IPS DF 6.9 (cell line): ENCODE results near the gene FAM219B.
"Not testable (repeated sequence)": the region's sequence is repeated elsewhere in the genome, so short reads cannot be mapped to it uniquely, and the experiment has no call there.

ENCODE experiments used
- DNase-seq: peaks from one replicate; pipeline ENCODE4 v3.0.0-alpha.2; 2013; ENCODE audit warnings: low read depth, low spot score
- H3K27ac ChIP-seq: one replicate; pipeline ENCODE4 v1.5.1; 2013; ENCODE audit warnings: low read length, control low read depth
- H3K27me3 ChIP-seq: 2 replicates; pipeline ENCODE4 v1.6.1; 2013; ENCODE audit warnings: mild to moderate bottlenecking, low read length; ENCODE audit not compliant: control insufficient read depth, insufficient read depth
- H3K36me3 ChIP-seq: 2 replicates; pipeline ENCODE4 v1.6.1; 2013; ENCODE audit warnings: low read length; ENCODE audit not compliant: control insufficient read depth, insufficient read depth
- H3K4me1 ChIP-seq: 2 replicates; pipeline ENCODE4 v1.6.1; 2013; ENCODE audit warnings: low read length; ENCODE audit not compliant: control insufficient read depth, insufficient read depth
- H3K4me3 ChIP-seq: 2 replicates; pipeline ENCODE4 v1.5.1; 2013; ENCODE audit warnings: mild to moderate bottlenecking, low read length
- H3K9me3 ChIP-seq: 2 replicates; pipeline ENCODE4 v1.6.1; 2013; ENCODE audit warnings: low read length, inconsistent platforms; ENCODE audit not compliant: control insufficient read depth, insufficient read depth
- WGBS: extraction: QIAGEN DNeasy Blood & Tissue Kit; methylation state at CpG from one replicate; pipeline ENCODE4 v1.1.7; 2013; ENCODE audit warnings: mixed read lengths, missing lambda C conversion rate; ENCODE audit not compliant: insufficient read length, insufficient coverage; 5-methylcytosine and 5-hydroxymethylcytosine counted together

The FAM219B gene

GRCh38 chr15:74933573-74933972, 26.9 kb upstream of the FAM219B start:
- no peaks in the 10 kb centered on the region for H3K9me3 ChIP-seq
- H3K27ac ChIP-seq: no peak overlapping the region
- H3K4me3 ChIP-seq: no peak overlapping the region
- H3K36me3 ChIP-seq: peaks cover 10% of the 10 kb centered on the region; the same call in 1 of the 2 replicates
- no peak for DNase-seq
- H3K4me1 ChIP-seq: no peaks in the 10 kb centered on the region
- no peaks in the 10 kb centered on the region for H3K27me3 ChIP-seq
- WGBS: no CpG with 5 or more reads among the region's 2 CpGs

- DNase-seq: no peak
- Histone ChIP-seq H3K9me3 (no peaks in the 10 kb centered on the region), H3K27me3 (no peaks in the 10 kb centered on the region), H3K27ac (no peak overlapping the region), H3K36me3 (peaks cover 14% of the 10 kb centered on the region), H3K4me1 (no peaks in the 10 kb centered on the region), H3K4me3 (no peak overlapping the region)
- WGBS: no CpG with 5 or more reads among the region's 5 CpGs
These were observed 22.1 kb upstream of the FAM219B start for GRCh38 chr15:74928771-74929198.

- H3K27ac ChIP-seq: no peak overlapping the region
- WGBS: no CpG with 5 or more reads among the region's 3 CpGs
- H3K36me3 ChIP-seq: peaks cover 12% of the 10 kb centered on the region
- DNase-seq: no peak
- H3K27me3 ChIP-seq: no peaks in the 10 kb centered on the region
- H3K4me1 ChIP-seq: no peaks in the 10 kb centered on the region
- no peak overlapping the region for H3K4me3 ChIP-seq
- no peaks in the 10 kb centered on the region for H3K9me3 ChIP-seq
These were observed 17.9 kb upstream of the FAM219B start for GRCh38 chr15:74924525-74924924.

GRCh38 chr15:74920456-74920855, 13.8 kb upstream of the FAM219B start:
- H3K27ac ChIP-seq: no peak overlapping the region
- WGBS: no CpG with 5 or more reads among the region's 8 CpGs
- H3K9me3 ChIP-seq: no peaks in the 10 kb centered on the region
- DNase-seq: no peak
- H3K4me3 ChIP-seq: no peak overlapping the region
- H3K27me3 ChIP-seq: no peaks in the 10 kb centered on the region
- H3K36me3 ChIP-seq: peaks cover 8% of the 10 kb centered on the region; the same call in 1 of the 2 replicates
- no peaks in the 10 kb centered on the region for H3K4me1 ChIP-seq

GRCh38 chr15:74917676-74918075, 11.0 kb upstream of the FAM219B start:
- H3K27me3 ChIP-seq: no peaks in the 10 kb centered on the region
- H3K36me3 ChIP-seq: peaks cover 8% of the 10 kb centered on the region; the same call in 1 of the 2 replicates
- H3K4me1 ChIP-seq: no peaks in the 10 kb centered on the region
- DNase-seq: no peak
- no peaks in the 10 kb centered on the region for H3K9me3 ChIP-seq
- WGBS: no CpG with 5 or more reads among the region's 6 CpGs
- H3K27ac ChIP-seq: no peak overlapping the region
- no peak overlapping the region for H3K4me3 ChIP-seq

- not testable (repeated sequence) for H3K9me3 ChIP-seq, H3K27me3 ChIP-seq, H3K27ac ChIP-seq, H3K36me3 ChIP-seq, H3K4me1 ChIP-seq, DNase-seq, H3K4me3 ChIP-seq
- WGBS: no CpG with 5 or more reads among the region's 8 CpGs
These were observed 7.1 kb upstream of the FAM219B start for GRCh38 chr15:74913799-74914198.

- Histone ChIP-seq H3K4me3 (no peak overlapping the region), H3K27ac (no peak overlapping the region), H3K4me1 (no peaks in the 10 kb centered on the region), H3K9me3 (no peaks in the 10 kb centered on the region), H3K36me3 (peaks cover 3% of the 10 kb centered on the region; the same call in 1 of the 2 replicates), H3K27me3 (no peaks in the 10 kb centered on the region)
- no peak for DNase-seq
- no CpG with 5 or more reads among the region's 9 CpGs for WGBS
These were observed 6.4 kb upstream of the FAM219B start for GRCh38 chr15:74913041-74913440.

- Histone ChIP-seq H3K4me1 (no peaks in the 10 kb centered on the region), H3K4me3 (no peak overlapping the region), H3K36me3 (peaks cover 9% of the 10 kb centered on the region; the same call in 1 of the 2 replicates), H3K27me3 (no peaks in the 10 kb centered on the region), H3K27ac (no peak overlapping the region), H3K9me3 (no peaks in the 10 kb centered on the region)
- DNase-seq: no peak
- WGBS: no CpG with 5 or more reads among the region's 4 CpGs
These were observed 2.0 kb upstream of the FAM219B start for GRCh38 chr15:74908635-74909034.

GRCh38 chr15:74907163-74907870, 666 bp upstream of the FAM219B start:
- Histone ChIP-seq H3K27ac (no peak overlapping the region), H3K36me3 (peaks cover 13% of the 10 kb centered on the region; the same call in 1 of the 2 replicates), H3K27me3 (no peaks in the 10 kb centered on the region), H3K4me1 (no peaks in the 10 kb centered on the region), H3K4me3 (peak overlapping the region; percentile 95; the same call in 1 of the 2 replicates), H3K9me3 (no peaks in the 10 kb centered on the region)
- DNase-seq: no peak
- WGBS: no CpG with 5 or more reads among the region's 8 CpGs

GRCh38 chr15:74906067-74906449, 593 bp downstream of the FAM219B start:
- no peak for DNase-seq
- peaks cover 14% of the 10 kb centered on the region; the same call in 1 of the 2 replicates for H3K36me3 ChIP-seq
- H3K27me3 ChIP-seq: no peaks in the 10 kb centered on the region
- no peaks in the 10 kb centered on the region; the same call in 1 of the 2 replicates for H3K4me1 ChIP-seq
- H3K27ac ChIP-seq: no peak overlapping the region
- H3K4me3 ChIP-seq: peak overlapping the region; percentile 95
- no peaks in the 10 kb centered on the region for H3K9me3 ChIP-seq
- WGBS: no CpG with 5 or more reads among the region's 20 CpGs
